NB4 (cell line): Measurements from ENCODE around the gene DUSP10.

ENCODE experiments used
- CTCF ChIP-seq: IDR thresholded peaks from one replicate; pipeline ENCODE4 v1.5.1; 2012; ENCODE audit warnings: low read depth, low read length
- MAX ChIP-seq: IDR thresholded peaks from 2 replicates; pipeline ENCODE4 v1.6.1; 2011; ENCODE audit warnings: low read depth, low read length
- MYC ChIP-seq: IDR thresholded peaks from 2 replicates; pipeline ENCODE4 v1.6.1; 2011; ENCODE audit warnings: low read depth, low read length
- POLR2A ChIP-seq: IDR thresholded peaks from 2 replicates; pipeline ENCODE4 v1.6.1; 2011; ENCODE audit warnings: mild to moderate bottlenecking; ENCODE audit not compliant: insufficient read length; ENCODE audit errors: extremely low read depth

DNA sequence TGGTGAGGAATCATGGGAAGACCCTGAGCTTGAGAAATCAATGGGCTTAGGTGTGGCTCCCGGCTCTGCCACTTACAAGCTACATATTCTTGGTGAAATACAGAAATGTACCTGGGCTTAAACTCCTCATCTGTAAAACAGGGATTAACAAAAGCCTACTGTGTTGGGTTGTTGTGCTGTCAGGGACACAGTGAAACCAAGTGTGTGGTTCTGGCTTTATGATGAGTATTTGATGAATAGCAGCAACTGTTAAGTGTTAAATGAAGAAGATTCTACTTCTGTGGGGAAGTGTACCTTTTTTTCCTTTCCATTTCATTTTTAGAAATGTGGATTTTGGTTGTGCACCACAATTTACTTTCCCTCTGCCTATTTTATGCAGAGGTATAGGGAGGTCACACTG lies 41.1 kb upstream of the DUSP10 start:
- no peak for TF ChIP-seq CTCF
- no peak for TF ChIP-seq POLR2A
- no peak for TF ChIP-seq MAX
- TF ChIP-seq MYC: no peak
